GM23338 (cell line): Measurements from ENCODE around the gene OR8G1. TPM values are rescaled to one million over a fixed set of nuclear protein-coding genes. Genes with fewer than 3 reads are reported as not detected.

ENCODE experiments used
- ATAC-seq: fragments of 200-7000 bp; cut with Tn5 transposase; 3 replicates; pipeline ENCODE4 v1.9.1; 2020
- DNase-seq: peaks from one replicate; pipeline ENCODE4 v3.0.0-alpha.2; 2015; ENCODE audit warnings: low spot score
- H2AFZ ChIP-seq: fragments of 200-600 bp; sonication (generic); 2 replicates; pipeline ENCODE4 v1.8.0; 2016; ENCODE audit warnings: antibody characterized with exemption, mild to moderate bottlenecking, moderate library complexity
- H3F3A ChIP-seq: fragments of 200-600 bp; sonication (generic); replicated peaks from 2 replicates; pipeline ENCODE4 v1.8.0; 2017; ENCODE audit warnings: antibody characterized with exemption, mixed run types, low read depth
- H3K27ac ChIP-seq: fragments of 200-600 bp; sonication (generic); 2 replicates; pipeline ENCODE4 v1.6.1; 2016; ENCODE audit warnings: low read depth
- H3K27me3 ChIP-seq: fragments of 200-600 bp; sonication (generic); 2 replicates; pipeline ENCODE4 v1.8.0; 2016; ENCODE audit warnings: mild to moderate bottlenecking, mixed run types, moderate library complexity; ENCODE audit not compliant: insufficient read depth
- H3K36me3 ChIP-seq: fragments of 200-600 bp; sonication (generic); 2 replicates; pipeline ENCODE4 v1.8.0; 2016; ENCODE audit warnings: mild to moderate bottlenecking; ENCODE audit not compliant: insufficient read depth
- H3K4me1 ChIP-seq: fragments of 200-600 bp; sonication (generic); 2 replicates; pipeline ENCODE4 v1.8.0; 2016; ENCODE audit warnings: mild to moderate bottlenecking, moderate library complexity; ENCODE audit not compliant: insufficient read depth
- H3K4me2 ChIP-seq: fragments of 200-600 bp; sonication (generic); 2 replicates; pipeline ENCODE4 v1.7.1; 2017; ENCODE audit warnings: mixed run types
- H3K4me3 ChIP-seq: fragments of 200-600 bp; sonication (generic); 2 replicates; pipeline ENCODE4 v1.6.1; 2016; ENCODE audit warnings: mixed run types
- H3K79me2 ChIP-seq: fragments of 200-600 bp; sonication (generic); replicated peaks from 2 replicates; pipeline ENCODE4 v1.8.0; 2017; ENCODE audit warnings: mild to moderate bottlenecking; ENCODE audit not compliant: insufficient read depth
- H3K9me2 ChIP-seq: fragments of 200-600 bp; sonication (generic); 2 replicates; pipeline ENCODE4 v1.8.0; 2017; ENCODE audit not compliant: insufficient read depth
- H4K20me1 ChIP-seq: fragments of 200-600 bp; sonication (generic); replicated peaks from 2 replicates; pipeline ENCODE4 v1.8.0; 2017; ENCODE audit warnings: mild to moderate bottlenecking; ENCODE audit not compliant: insufficient read depth
- H3K27ac Mint-ChIP-seq: 2 replicates; pipeline ENCODE4 v1.8.0; 2020; ENCODE audit warnings: inconsistent platforms, mild to moderate bottlenecking, moderate library complexity, mixed read lengths
- H3K27me3 Mint-ChIP-seq: 3 replicates; pipeline ENCODE4 v1.8.0; 2022; ENCODE audit warnings: low read depth, mild to moderate bottlenecking, moderate library complexity, mixed read lengths, inconsistent platforms; ENCODE audit not compliant: insufficient read depth, poor library complexity
- H3K36me3 Mint-ChIP-seq: 3 replicates; pipeline ENCODE4 v1.8.0; 2021; ENCODE audit warnings: low read depth, mild to moderate bottlenecking, inconsistent platforms, moderate library complexity, mixed read lengths
- H3K4me1 Mint-ChIP-seq: 3 replicates; pipeline ENCODE4 v1.8.0; 2020; ENCODE audit warnings: mild to moderate bottlenecking, inconsistent platforms, mixed read lengths
- H3K4me3 Mint-ChIP-seq: 3 replicates; pipeline ENCODE4 v1.8.0; 2021; ENCODE audit warnings: moderate library complexity, mild to moderate bottlenecking, inconsistent platforms, mixed read lengths
- H3K9me3 Mint-ChIP-seq: 3 replicates; pipeline ENCODE4 v1.8.0; 2020; ENCODE audit warnings: moderate library complexity, mild to moderate bottlenecking, inconsistent platforms, mixed read lengths
- CREB1 ChIP-seq: fragments of 250-450 bp; sonication (Bioruptor Pico); IDR thresholded peaks from 2 replicates; pipeline ENCODE4 v1.5.0; 2020; ENCODE audit warnings: low read depth, mild to moderate bottlenecking, moderate library complexity
- CTCF ChIP-seq, 2 experiments: fragments of 200-600 bp in 1 of 2; sonication (generic) in 1 of 2; conservative IDR thresholded peaks; 2 replicates each; pipeline versions ENCODE4 v1.5.1 to v1.6.1; 2016 to 2017; ENCODE audit warnings: antibody characterized with exemption in 2 of 2, low read depth in 2 of 2, mild to moderate bottlenecking in 2 of 2, moderate library complexity in 1 of 2
- ETS1 ChIP-seq: IDR thresholded peaks from 2 replicates; pipeline ENCODE4 v1.6.1; 2016; ENCODE audit warnings: antibody characterized with exemption
- EZH2phosphoT487 ChIP-seq: fragments of 200-600 bp; sonication (generic); IDR thresholded peaks from one replicate; pipeline ENCODE4 v1.8.1; 2018; ENCODE audit warnings: antibody characterized with exemption; ENCODE audit not compliant: unreplicated experiment
- JUNB ChIP-seq: IDR thresholded peaks from one replicate; pipeline ENCODE4 v1.6.1; 2016; ENCODE audit warnings: antibody characterized with exemption; ENCODE audit not compliant: unreplicated experiment
- NANOG ChIP-seq: IDR thresholded peaks from 2 replicates; pipeline ENCODE4 v1.6.1; 2016; ENCODE audit warnings: antibody characterized with exemption, borderline replicate concordance
- POLR2AphosphoS5 ChIP-seq: IDR thresholded peaks from 2 replicates; pipeline ENCODE4 v1.6.1; 2016; ENCODE audit warnings: antibody characterized with exemption, low read depth
- REST ChIP-seq: IDR thresholded peaks from one replicate; pipeline ENCODE4 v1.6.1; 2018; ENCODE audit warnings: antibody characterized with exemption; ENCODE audit not compliant: unreplicated experiment
- STAT1 ChIP-seq: IDR thresholded peaks from one replicate; pipeline ENCODE4 v1.6.1; 2016; ENCODE audit warnings: antibody characterized with exemption; ENCODE audit not compliant: unreplicated experiment
- ZNF114 ChIP-seq: fragments of 250-450 bp; sonication (Bioruptor Pico); IDR thresholded peaks from 2 replicates; pipeline ENCODE4 v1.5.0; 2020; ENCODE audit warnings: mild to moderate bottlenecking, moderate library complexity
- ZNF331 ChIP-seq: fragments of 250-450 bp; sonication (Bioruptor Pico); IDR thresholded peaks from 2 replicates; pipeline ENCODE4 v1.5.0; 2020; ENCODE audit warnings: low read depth, mild to moderate bottlenecking, moderate library complexity
- ZNF462 ChIP-seq: fragments of 250-450 bp; sonication (Bioruptor Pico); IDR thresholded peaks from 2 replicates; pipeline ENCODE4 v1.5.0; 2020; ENCODE audit warnings: mild to moderate bottlenecking, moderate library complexity
- polyA plus RNA-seq: library from polyadenylated mRNA; unstranded; fragments of >200 nt; fragmentation: Nextera tagmentation; extraction: Ambion mirVana; gene quantifications from 2 replicates; pipeline ENCODE4 v1.2.1, GENCODE V29; 2016
- total RNA-seq: library from RNA; depleted of rRNA; stranded (reverse); fragments of >200 nt; shearing (Covaris generic); gene quantifications from 2 replicates; pipeline ENCODE4 v1.2.3, GENCODE V29; 2014

OR8G1 gene
- total and polyA plus RNA-seq, 2 experiments from 2014 or later, result not detected

- TF ChIP-seq CTCF (conservative IDR thresholded peaks at IDR 0.05; ENCODE audit: low read depth in 2 of 2), result no peak
- TF ChIP-seq EZH2phosphoT487, result no peak
- TF ChIP-seq ETS1, result no peak
- no peak for TF ChIP-seq ZNF114 (CRISPR knock-in tag)
- TF ChIP-seq STAT1, result no peak
- TF ChIP-seq JUNB, result no peak
- TF ChIP-seq ZNF462 (CRISPR knock-in tag), result no peak
- no peak for TF ChIP-seq NANOG
- no peak for TF ChIP-seq CREB1 (CRISPR knock-in tag)
- TF ChIP-seq ZNF331 (CRISPR knock-in tag), result no peak
- TF ChIP-seq POLR2AphosphoS5, result no peak
- no peak for TF ChIP-seq REST
- Histone ChIP-seq H3K4me3 (no peak overlapping the region), H3K4me1 (no peaks in the 10 kb centered on the region), H2AFZ (no peak overlapping the region), H3K36me3 (no peaks in the 10 kb centered on the region), H3K27me3 (no peaks in the 10 kb centered on the region), H3K4me2 (no peak overlapping the region), H3K9me2 (no peaks in the 10 kb centered on the region), H3K27ac (no peak overlapping the region), H4K20me1 (no peaks in the 10 kb centered on the region), H3K79me2 (no peaks in the 10 kb centered on the region), H3F3A (no peaks in the 10 kb centered on the region)
- ATAC-seq, result no peak
- Mint-ChIP-seq H3K27me3 (no peaks in the 10 kb centered on the region), H3K27ac (no peak overlapping the region), H3K9me3 (no peaks in the 10 kb centered on the region), H3K4me3 (no peak overlapping the region), H3K4me1 (no peaks in the 10 kb centered on the region), H3K36me3 (no peaks in the 10 kb centered on the region)
- DNase-seq, result no peak
These were observed 21.8 kb upstream of the OR8G1 start for GRCh38 chr11:124219126-124219525.
